Stimulated activated CD4-positive, alpha-beta T cell treated with anti-CD3 and anti-CD28 coated beads, Interleukin-1b, Interleukin-23, amount 100 ng/mL, for 24 hours (primary cell): ENCODE data around the gene MRPL32.

Experiments
- DNase-seq, 4 experiments: peaks; one replicate each; pipeline ENCODE4 v3.0.0-alpha.2; 2020; ENCODE audit warnings: low read depth in 4 of 4, low spot score in 1 of 4

MRPL32 gene

GRCh38 chr7:42925630-42926029, 6.5 kb upstream of the MRPL32 start:
- DNase-seq, result no peak

GRCh38 chr7:42926204-42926603, 6.0 kb upstream of the MRPL32 start:
- DNase-seq, result no peak

- no peak for DNase-seq
Measured at GRCh38 chr7:42928754-42929153, 3.4 kb upstream of the MRPL32 start.

- DNase-seq, result no peak
Measured at GRCh38 chr7:42929449-42929848, 2.7 kb upstream of the MRPL32 start.

GRCh38 chr7:42930889-42931288, 1.3 kb upstream of the MRPL32 start:
- no peak for DNase-seq

GRCh38 chr7:42931447-42931833, 736 bp upstream of the MRPL32 start:
- DNase-seq, result no peak

GRCh38 chr7:42932811-42933591, 825 bp downstream of the MRPL32 start:
- no peak for DNase-seq

- DNase-seq, result no peak
Measured at GRCh38 chr7:42934291-42934690, 2.1 kb downstream of the MRPL32 start.

GRCh38 chr7:42935861-42936260, 3.7 kb downstream of the MRPL32 start:
- no peak for DNase-seq

- DNase-seq, result no peak
Measured at GRCh38 chr7:42939457-42940240, 7.5 kb downstream of the MRPL32 start.

- peak; percentile 52 to 70 (median 62) for DNase-seq
Measured at GRCh38 chr7:42940985-42941847, 9.0 kb downstream of the MRPL32 start.

- no peak for DNase-seq
Measured at GRCh38 chr7:42945821-42946626, 13.8 kb downstream of the MRPL32 start.

- DNase-seq, result no peak
Measured at GRCh38 chr7:42946627-42946950, 14.4 kb downstream of the MRPL32 start.

GRCh38 chr7:42947521-42947920, 15.3 kb downstream of the MRPL32 start:
- DNase-seq, result no peak

GRCh38 chr7:42950417-42950816, 18.2 kb downstream of the MRPL32 start:
- DNase-seq, result no peak

GRCh38 chr7:42952328-42952727, 20.2 kb downstream of the MRPL32 start:
- DNase-seq, result no peak

- no peak for DNase-seq
Measured at GRCh38 chr7:42953994-42954393, 21.8 kb downstream of the MRPL32 start.

GRCh38 chr7:42956062-42956461, 23.9 kb downstream of the MRPL32 start:
- no peak for DNase-seq

- DNase-seq, result no peak
Measured at GRCh38 chr7:42959549-42959948, 27.4 kb downstream of the MRPL32 start.

- no peak for DNase-seq
Measured at GRCh38 chr7:42960762-42961161, 28.6 kb downstream of the MRPL32 start.

- no peak for DNase-seq
Measured at GRCh38 chr7:42961170-42961569, 29.0 kb downstream of the MRPL32 start.
